HG03139 (cell line): ENCODE results near the gene NHLRC4.
"Not testable (repeated sequence)": the region's sequence is repeated elsewhere in the genome, so short reads cannot be mapped to it uniquely, and the experiment has no call there.

Experiments used
- ATAC-seq: cut with Tn5 transposase; IDR thresholded peaks from one replicate; pipeline ENCODE4 v1.9.1; 2021; ENCODE audit not compliant: unreplicated experiment

Gene NHLRC4

DNA sequence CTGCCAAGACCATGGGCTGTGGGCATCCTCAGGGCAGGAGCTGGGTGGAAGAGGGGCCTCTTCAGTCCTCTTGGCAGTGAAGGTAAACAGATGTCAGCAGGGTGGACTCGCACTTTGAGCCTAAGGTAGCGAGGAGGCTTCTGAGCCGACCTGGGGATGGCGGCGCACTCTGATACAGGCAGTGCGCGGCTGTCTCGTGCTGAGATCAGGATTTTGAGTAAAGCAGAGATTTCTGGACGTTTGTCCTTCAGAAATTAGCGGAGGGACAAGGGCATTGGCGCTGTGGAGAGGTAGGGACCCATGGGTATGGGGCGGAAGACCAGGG is 29.9 kb downstream of the NHLRC4 start:
- no peak for ATAC-seq

DNA sequence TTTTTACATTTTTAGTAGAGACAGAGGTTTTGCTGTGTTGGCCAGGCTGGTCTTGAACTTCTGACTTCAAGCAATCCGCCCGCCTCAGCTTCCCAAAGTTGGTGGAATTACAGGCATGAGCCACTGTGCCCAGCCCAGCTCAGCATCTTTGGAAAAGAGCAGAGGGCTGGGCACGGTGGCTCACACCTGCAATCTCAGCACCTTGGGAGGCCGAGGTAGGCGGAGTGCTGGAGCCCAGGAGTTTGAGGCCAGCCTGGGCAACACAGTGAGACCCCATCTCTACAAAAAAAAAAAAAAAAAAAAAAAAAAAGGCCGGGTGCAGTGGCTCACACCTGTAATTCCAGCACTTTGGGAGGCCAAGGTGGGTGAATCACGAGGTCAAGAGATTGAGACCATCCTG is 30.9 kb downstream of the NHLRC4 start:
- ATAC-seq = not testable (repeated sequence)

DNA sequence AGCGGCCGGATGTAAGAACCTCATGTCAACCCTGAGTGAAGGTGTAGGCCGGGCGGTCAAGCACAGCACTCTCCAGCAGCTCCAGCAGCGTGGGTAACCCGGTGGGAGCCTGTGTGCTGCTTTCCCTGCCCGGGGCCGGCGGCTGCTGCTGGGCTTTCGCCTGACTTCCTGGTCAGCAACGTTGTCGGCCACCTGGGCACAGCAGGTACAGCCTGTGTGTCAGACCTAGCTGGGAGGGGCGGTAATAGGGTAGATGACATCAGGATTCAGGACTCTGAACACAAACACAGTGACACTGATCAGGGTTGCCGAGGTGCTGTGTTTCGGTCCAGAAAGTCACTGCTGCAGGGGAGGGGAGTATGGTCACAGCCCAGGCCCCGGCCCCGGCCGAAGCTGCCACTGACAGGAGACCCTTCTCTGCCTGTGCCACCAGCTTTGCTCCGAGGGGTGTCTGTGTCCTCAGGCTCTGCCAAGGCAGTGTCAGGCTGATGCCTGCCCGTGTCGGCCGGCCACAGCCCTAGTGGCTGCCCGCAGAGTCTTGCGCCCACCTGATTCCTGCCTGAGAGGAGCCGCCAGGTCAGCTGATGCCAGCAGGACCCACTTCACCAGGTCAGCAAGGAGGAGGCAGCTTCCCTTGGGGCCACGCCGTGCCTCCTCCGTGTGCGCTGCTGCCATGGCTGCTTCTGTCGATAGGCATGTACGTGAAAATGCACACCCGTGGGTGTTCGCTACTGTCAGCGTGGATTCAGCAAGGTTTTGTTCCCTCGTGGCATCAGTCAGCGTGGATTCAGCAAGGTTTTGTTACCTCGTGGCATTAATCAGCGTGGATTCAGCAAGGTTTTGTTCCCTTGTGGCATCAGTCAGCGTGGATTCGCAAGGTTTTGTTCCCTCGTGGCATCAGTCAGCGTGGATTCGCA is 32.3 kb downstream of the NHLRC4 start:
- ATAC-seq = no peak

DNA sequence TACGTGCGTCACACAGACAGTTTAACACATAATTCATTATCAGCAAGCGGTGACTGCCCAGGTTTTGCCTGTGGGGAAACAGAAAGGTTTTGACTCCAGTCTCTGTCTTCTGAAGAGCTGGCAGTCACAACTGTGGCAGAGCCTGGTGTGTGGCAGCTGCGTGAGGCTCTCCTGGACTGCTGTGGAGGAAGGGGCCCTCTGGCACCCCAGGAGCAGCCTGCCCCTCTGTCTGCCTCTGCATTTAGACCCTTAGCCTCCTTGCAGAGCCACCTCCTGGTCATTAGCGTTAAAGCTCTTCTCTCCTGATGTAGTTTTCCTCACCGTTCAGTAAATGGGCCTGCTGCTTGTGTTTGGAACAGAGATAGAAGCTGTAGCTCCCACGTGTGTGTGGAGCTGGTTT is 34.0 kb downstream of the NHLRC4 start:
- no peak for ATAC-seq

DNA sequence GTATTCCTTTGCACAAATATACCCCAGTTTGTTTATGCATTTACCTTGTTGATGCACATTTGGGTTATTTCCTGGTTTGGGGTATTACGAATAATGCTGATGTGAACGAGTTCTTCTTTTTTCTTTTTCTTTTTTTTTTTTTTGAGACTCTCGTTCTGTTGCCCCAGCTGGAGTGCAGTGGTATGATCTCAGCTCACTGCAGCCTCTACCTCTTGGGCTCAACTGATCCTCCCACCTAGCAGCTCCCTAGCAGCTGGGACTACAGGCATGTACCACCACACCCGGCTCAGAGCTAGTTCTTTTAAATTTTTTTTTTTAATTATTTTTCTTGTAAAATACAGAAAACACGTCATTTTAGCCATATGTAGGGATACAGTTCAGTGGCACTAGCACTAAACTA is 37.1 kb downstream of the NHLRC4 start:
- no peak for ATAC-seq

DNA sequence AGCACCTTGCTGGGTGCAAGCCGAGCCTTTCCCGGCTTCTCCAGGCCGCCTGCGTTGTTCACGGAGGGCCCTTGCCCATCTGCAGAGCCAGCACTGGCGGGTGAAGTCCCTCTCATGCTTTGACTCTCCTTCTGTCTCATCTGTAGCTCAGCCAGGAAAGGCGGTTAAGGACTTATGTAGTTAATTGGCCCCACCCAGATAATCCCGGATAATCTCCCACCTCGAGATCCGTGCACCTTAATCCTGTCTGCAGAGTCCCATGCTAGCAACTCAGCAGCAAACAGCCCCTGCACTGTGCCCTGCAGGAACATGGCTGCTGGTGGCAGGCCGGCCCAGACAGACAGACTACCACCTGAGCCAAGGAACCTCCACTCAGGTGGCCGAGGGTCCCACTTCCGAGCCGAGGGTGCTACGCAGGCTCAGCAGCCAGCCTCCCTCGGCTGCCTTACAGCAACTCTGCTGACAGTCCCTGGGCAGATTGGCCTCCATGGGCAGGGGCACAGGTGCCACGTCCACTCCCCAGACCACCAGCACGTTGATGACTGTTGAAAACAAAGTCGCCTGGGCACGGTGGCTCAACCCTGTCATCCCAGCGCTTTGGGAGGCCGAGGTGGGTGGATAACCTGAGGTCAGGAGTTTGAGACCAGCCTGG is 40.0 kb downstream of the NHLRC4 start:
- ATAC-seq = no peak

DNA sequence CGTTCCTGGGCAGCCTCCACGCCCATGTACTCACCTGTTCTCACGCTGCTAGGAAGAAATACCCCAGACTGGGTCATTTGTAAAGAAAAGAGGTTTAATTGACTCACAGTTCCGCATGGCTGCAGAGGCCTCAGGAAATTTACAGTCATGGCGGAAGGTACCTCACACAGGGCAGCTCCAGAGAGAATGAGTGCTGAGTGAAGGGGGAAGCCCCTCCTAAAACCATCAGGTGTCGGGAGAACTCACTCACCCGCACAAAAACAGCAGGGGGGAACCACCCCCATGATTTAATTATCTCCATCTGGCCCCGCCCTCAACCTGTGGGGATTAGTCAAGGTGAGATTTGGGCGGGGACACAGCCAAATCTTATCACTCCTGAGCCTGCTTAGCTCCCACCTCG is 41.2 kb downstream of the NHLRC4 start:
- no peak for ATAC-seq

DNA sequence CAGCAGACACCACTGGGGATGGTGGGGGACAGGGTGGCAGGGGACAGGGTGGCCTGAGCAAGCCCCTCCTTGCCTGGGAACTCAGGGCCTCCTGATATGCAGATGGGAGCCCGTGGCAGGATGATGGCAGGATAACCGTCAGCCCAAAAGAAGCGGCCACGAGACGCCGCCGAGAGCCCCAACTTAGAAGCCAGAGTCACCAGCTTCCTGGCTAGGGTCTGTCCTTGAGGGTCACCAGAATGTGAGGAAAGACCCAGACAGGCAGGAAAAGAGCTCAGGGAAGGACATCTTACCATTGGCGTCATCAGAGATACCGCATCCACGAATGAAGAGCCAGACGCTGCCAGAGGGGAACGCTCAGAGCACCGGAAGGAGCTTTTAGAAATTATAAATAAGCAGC is 42.5 kb downstream of the NHLRC4 start:
- ATAC-seq = no peak

DNA sequence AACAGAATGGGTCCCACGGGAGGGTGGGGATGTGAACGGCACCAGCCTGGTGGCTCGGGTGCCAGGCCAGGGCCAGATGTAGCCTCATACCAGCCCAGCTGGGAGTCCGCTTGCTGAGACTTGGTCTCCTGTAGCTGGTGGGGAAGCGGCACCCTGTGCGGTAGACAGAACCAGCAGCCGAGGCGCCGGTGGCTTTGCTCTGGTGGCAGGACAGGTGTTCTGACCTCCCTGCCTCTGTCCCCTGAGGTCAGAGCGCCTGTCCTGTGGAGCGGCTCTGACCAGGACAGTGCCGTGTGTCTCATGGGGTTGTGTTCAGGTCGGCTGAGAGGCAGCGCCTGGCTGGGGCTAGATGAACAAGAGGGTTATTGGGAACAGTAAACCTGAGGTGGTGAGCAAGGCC is 43.2 kb downstream of the NHLRC4 start:
- no peak for ATAC-seq

DNA sequence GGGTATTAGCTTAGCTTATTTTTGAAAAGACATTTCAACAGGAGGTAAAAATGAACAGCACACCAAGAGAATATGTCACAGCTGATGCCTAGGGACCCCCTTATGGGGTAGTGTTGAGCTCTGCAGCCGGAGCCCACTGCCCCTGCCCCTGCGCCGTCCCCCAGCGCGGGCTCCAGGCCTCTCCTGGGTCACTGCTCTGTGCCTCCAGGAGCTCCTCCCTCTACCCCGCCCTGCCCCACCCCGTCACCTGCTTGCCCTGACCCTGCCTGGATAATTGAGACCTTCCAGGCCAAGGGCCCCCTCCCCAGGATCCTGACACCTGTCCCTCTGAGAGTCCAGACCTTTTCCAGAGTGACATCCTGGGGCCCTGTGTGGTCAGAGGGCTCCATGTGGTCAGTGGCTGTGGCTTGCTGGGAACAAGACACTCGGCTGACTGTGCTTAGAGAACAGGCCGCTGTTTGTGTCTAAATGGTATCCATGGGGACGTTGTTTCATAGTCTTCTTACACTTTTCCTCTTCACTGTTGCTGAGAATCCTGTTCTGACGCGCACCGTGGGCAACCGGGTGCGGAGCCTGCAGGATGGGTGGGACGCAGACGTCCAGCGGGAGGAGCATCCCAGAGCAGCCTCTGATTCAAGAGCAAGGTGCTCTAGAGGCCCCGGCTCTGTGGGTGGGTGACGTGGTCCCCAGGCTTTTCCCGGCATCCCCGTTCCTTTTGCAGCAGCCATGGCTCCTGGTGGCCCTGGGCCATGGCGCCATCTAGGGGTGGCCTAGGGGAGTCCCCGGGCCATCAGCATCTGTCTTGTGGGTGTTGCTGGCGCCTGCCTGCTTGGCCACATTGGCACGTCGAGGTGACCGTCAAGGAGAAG is 43.9 kb downstream of the NHLRC4 start:
- no peak for ATAC-seq

DNA sequence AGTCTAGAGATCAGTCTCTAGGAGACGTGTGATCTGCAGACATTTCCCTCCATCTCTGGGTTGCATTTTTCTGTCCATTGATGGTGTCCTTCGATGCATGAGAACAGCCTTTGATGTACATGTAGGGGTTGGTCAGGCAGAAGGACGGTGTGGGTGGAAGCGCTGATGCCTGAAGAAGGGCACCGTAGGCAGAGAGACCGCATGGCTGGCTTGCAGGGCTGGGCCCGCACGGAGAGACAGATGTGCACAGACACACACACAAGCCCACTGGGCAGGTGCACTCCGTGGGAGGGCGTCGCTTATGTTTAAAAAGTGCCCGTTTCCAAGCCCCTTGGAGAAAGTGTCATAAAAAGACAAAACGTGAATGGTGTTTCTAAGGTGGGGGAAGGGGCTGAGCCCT is 48.3 kb downstream of the NHLRC4 start:
- no peak for ATAC-seq

DNA sequence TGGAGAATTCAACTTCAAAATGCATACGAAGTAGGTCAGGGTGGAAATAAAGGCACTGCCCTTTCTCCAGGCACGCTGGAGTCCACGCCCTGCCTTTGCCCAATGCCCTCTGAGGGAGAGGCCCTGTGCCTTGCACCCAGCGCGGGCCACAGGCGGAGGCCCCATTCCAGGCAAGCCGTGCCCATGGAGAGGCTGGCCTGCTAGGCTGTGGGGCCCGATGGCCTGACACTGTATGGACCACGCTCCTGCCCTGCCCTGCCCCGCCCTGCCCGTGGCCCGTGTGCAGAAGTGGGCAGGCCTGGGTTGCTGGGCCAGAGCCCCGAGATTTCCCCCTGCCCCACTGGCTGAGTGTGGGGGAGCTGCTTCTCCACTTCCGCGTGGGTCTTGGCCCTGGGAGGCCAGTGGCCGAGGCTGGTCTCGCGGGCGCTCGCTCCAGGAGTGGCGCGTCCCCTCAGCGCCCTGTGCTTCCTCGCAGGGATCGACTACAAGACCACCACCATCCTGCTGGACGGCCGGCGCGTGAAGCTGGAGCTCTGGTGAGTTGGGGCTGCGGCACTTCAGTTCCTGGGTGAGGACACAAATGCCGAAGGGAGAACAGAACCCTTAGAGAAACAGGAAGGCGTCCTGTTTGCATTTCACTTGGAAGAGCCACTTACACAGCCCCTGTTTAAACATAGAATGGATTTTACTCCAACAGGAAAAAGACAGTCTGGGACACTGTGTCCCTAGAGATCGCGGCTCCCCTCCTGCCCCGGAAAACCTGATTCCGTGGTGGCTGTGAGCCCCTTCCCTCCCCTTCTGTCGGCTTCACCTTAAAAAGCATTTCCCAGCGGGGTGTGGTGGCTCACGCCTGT is 50.2 kb downstream of the NHLRC4 start:
- no peak for ATAC-seq

DNA sequence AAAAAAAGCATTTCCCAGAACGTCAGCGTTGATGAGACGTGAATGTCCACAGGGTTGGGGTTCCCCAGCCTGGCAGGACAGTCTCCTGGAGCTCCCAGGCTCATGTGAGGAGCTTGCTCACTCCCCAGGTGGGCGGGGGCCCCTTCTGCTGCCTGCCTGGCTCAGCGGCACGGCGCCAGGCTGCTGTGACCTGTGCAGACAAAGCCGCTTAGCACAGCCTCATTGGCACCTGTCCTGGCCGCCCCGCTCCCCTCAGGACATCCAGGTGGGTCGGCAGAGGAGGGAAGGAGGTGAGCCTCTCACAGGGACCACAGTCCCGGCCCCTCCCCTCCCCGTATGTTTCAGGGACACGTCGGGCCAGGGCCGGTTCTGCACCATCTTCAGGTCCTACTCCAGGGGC is 51.0 kb downstream of the NHLRC4 start:
- ATAC-seq = no peak
